Body of pancreas (tissue), 4 donors: ENCODE data around the gene SERPINA9. TPM values are rescaled to one million over a fixed set of nuclear protein-coding genes. Genes with fewer than 3 reads are reported as not detected.

Experiments
- ATAC-seq: fragments of 150-250 bp; one replicate; pipeline ENCODE4 v1.9.1; 2016
- DNase-seq, 4 donors: peaks; one replicate each; pipeline ENCODE4 v3.0.0-alpha.2; 2019
- H3K27ac ChIP-seq, 4 donors: fragments of 200-600 bp; sonication (generic); 1 replicate in 3 of 4; 2 replicates in 1 of 4; pipeline versions ENCODE4 v1.5.1 to v1.6.1; 2016 to 2019; ENCODE audit warnings: mild to moderate bottlenecking in 1 of 4, mixed read lengths in 1 of 4, moderate library complexity in 1 of 4
- H3K27me3 ChIP-seq, 2 donors: fragments of 200-600 bp; sonication (generic); one replicate each; pipeline ENCODE4 v1.6.0; 2016; ENCODE audit warnings: mild to moderate bottlenecking in 1 of 2
- H3K36me3 ChIP-seq, 2 donors: fragments of 200-600 bp; sonication (generic); replicated peaks in 1 of 2; 2 replicates each; pipeline ENCODE4 v1.5.1; 2016; ENCODE audit warnings: low read depth in 2 of 2; ENCODE audit not compliant: insufficient read depth in 1 of 2
- H3K4me1 ChIP-seq: fragments of 200-600 bp; sonication (generic); one replicate; pipeline ENCODE4 v1.6.0; 2016
- H3K4me3 ChIP-seq, 2 donors: fragments of 200-600 bp; sonication (generic); 1 replicate in 1 of 2; 2 replicates in 1 of 2; pipeline ENCODE4 v1.5.1; 2016 to 2019
- H3K9me3 ChIP-seq, 3 donors: fragments of 200-600 bp; sonication (generic); 1 replicate in 2 of 3; 2 replicates in 1 of 3; pipeline ENCODE4 v1.5.1; 2016
- CTCF ChIP-seq, 7 experiments: fragments of 450-650 bp in 4 of 7; fragments of 200-600 bp in 3 of 7; sonication (generic) in 3 of 7; IDR thresholded peaks; one replicate each; pipeline ENCODE4 v1.5.1; 2016 to 2019; ENCODE audit warnings: antibody characterized with exemption in 7 of 7
- POLR2A ChIP-seq, 3 donors: fragments of 450-650 bp; IDR thresholded peaks; one replicate each; pipeline ENCODE4 v1.6.1; 2016; ENCODE audit warnings: antibody characterized with exemption in 3 of 3, mild to moderate bottlenecking in 2 of 3
- WGBS, 2 donors: methylation state at CpG; one replicate each; pipeline ENCODE4 v1.1.5; 2017; 5-methylcytosine and 5-hydroxymethylcytosine counted together
- intact Hi-C: fragments of 100-400 bp; cut with DNase I; formaldehyde crosslinking; loops from one replicate; pipeline ENCODE4 v1.15.1; 2023
- total RNA-seq, 2 donors: library from RNA; depleted of rRNA; stranded (reverse); fragments of >200 nt; gene quantifications; one replicate each; pipeline ENCODE4 v1.1.0, GENCODE V29; 2016

SERPINA9 gene
- total RNA-seq, 2 donors from 2014 or later, result not detected

GRCh38 chr14:94446126-94446525 is 29.9 kb downstream of the SERPINA9 start:
- no peak for DNase-seq

DNA sequence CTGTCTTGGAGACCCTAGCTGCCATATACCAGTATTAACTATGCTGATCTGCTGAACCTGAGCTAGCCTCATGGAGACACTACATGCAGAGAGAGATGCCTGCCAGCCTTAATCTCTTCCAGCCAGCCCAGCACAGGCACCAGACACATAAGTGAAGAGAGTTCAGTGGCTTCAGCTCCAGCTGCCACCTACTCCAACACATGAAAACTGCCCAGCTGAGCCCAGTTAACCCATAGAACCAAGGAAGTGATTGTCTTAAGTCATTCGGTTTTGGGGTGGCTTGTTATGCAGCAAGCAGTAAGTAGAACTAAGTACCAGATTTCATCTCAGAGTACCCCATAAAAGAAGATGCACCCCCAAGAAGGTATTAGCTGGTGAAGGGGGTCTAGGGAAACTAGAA is 31.0 kb downstream of the SERPINA9 start:
- Histone ChIP-seq H3K27ac (no peak overlapping the region), H3K4me1 (no peaks in the 10 kb centered on the region), H3K4me3 (no peak overlapping the region), H3K36me3 (no peaks in the 10 kb centered on the region), H3K27me3 (no peaks in the 10 kb centered on the region), H3K9me3 (no peaks in the 10 kb centered on the region)
- intact Hi-C loops, result no loop called here
- no peak for TF ChIP-seq CTCF (IDR thresholded peaks at IDR 0.05)
- TF ChIP-seq POLR2A (IDR thresholded peaks at IDR 0.05), result no peak
- DNase-seq (no peak), ATAC-seq (no peak)
- WGBS, 2 donors, result 67 to 71% methylated on average over 1 of the region's 1 CpG

More at GRCh38 chr14:94446126-94446525, 29.9 kb downstream of the SERPINA9 start:
- TF ChIP-seq CTCF (IDR thresholded peaks at IDR 0.05) (no peak), POLR2A (IDR thresholded peaks at IDR 0.05) (no peak)
- Histone ChIP-seq H3K27ac (no peak overlapping the region), H3K4me1 (no peaks in the 10 kb centered on the region), H3K4me3 (no peak overlapping the region), H3K27me3 (no peaks in the 10 kb centered on the region), H3K9me3 (no peaks in the 10 kb centered on the region), H3K36me3 (no peaks in the 10 kb centered on the region)
- intact Hi-C loops, result no loop called here
- WGBS, 2 donors, result 62 to 91% methylated on average over 2 to 4 of the region's 4 CpGs
- ATAC-seq, result no peak

- Histone ChIP-seq H3K36me3 (no peaks in the 10 kb centered on the region), H3K27me3 (no peaks in the 10 kb centered on the region), H3K9me3 (no peaks in the 10 kb centered on the region), H3K27ac (no peak overlapping the region), H3K4me1 (no peaks in the 10 kb centered on the region), H3K4me3 (no peak overlapping the region)
- intact Hi-C loops, result no loop called here
- TF ChIP-seq POLR2A (IDR thresholded peaks at IDR 0.05) (no peak), CTCF (IDR thresholded peaks at IDR 0.05) (no peak)
- DNase-seq (no peak), ATAC-seq (no peak)
- WGBS, 2 donors, result 80 to 84% methylated on average over 12 of the region's 12 CpGs
Measured at GRCh38 chr14:94441531-94442205, 34.3 kb downstream of the SERPINA9 start.

DNA sequence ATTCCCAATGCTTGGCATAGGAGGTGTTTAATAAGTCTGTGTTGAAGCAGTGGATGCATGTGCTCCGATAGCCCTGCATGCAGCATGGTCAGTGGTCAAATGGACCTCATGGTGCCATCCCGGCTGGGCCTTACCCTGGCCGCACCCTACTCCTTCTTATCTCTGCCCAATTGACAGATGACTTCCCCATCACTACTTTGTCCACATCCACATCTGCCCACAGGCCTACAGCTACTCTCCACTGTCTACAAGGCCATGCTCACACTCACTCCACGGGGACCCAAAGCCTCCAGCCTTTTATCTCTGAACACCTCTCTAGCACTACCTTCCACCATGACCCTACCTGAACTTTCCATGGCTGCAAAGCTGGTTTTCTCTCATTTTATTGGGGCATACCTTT is 34.9 kb downstream of the SERPINA9 start:
- WGBS, 2 donors, result 87 to 89% methylated on average over 4 of the region's 4 CpGs
- H3K36me3 ChIP-seq, result no peaks in the 10 kb centered on the region
- no peak for ATAC-seq
- intact Hi-C loops, result no loop called here
- H3K9me3 ChIP-seq, result no peaks in the 10 kb centered on the region
- H3K4me3 ChIP-seq, result no peak overlapping the region
- no peak for DNase-seq
- H3K27ac ChIP-seq, result no peak overlapping the region
- TF ChIP-seq CTCF (IDR thresholded peaks at IDR 0.05) (no peak), POLR2A (IDR thresholded peaks at IDR 0.05) (no peak)
- H3K4me1 ChIP-seq, result no peaks in the 10 kb centered on the region
- no peaks in the 10 kb centered on the region for H3K27me3 ChIP-seq

DNA sequence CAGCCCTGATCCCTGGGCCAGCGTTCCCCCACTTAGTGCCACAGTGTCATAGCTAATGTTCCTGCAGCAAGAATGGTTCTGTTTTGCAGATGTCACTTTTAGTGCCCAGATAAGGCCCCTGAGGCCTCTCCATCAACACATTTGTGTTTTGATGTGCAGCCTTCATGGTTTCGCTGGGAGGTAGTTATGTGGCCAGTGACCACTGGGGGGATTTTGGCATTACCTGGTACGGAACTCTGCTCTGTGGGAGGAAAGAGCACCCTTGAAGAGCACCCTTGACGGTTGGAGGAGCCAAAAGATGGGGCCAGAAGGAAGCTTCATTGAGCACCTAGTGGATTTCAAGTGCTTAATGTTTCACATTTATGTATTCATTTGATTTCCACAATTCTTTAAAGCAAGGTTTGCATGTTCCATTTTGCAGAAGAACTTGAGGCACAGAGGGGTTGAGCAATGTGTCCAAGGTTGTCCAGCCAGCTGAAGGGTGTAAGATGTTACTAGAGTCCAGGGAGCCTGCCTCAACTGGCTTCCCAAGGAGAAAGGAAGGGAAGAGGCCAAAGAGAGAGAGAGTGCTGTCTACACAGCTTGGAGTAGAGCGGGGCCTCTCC is 36.4 kb downstream of the SERPINA9 start:
- no peak overlapping the region for H3K4me3 ChIP-seq
- DNase-seq (no peak), ATAC-seq (no peak)
- H3K4me1 ChIP-seq, result no peaks in the 10 kb centered on the region
- H3K27ac ChIP-seq, result no peak overlapping the region
- H3K27me3 ChIP-seq, result no peaks in the 10 kb centered on the region
- intact Hi-C loops, result loop anchor here (5.0 kb wide), 1 partner anchor 108 kb away; no protein-coding TSS in a partner anchor
- H3K36me3 ChIP-seq, result no peaks in the 10 kb centered on the region
- WGBS, 2 donors, result 77 to 80% methylated on average over 5 of the region's 5 CpGs
- TF ChIP-seq POLR2A (IDR thresholded peaks at IDR 0.05), result no peak
- no peak for TF ChIP-seq CTCF (IDR thresholded peaks at IDR 0.05)
- H3K9me3 ChIP-seq, result no peaks in the 10 kb centered on the region
